HFFc6 (cell line): ENCODE data around the gene ITGAV. TPM values are rescaled to one million over a fixed set of nuclear protein-coding genes. Genes with fewer than 3 reads are reported as not detected.

Source experiments
- DNase-seq: peaks from one replicate; pipeline ENCODE4 v3.0.0-alpha.2; 2018
- H3K27ac Mint-ChIP-seq: 2 replicates; pipeline ENCODE4 v1.8.0; 2020; ENCODE audit warnings: mild to moderate bottlenecking, mixed read lengths
- H3K27me3 Mint-ChIP-seq: 2 replicates; pipeline ENCODE4 v1.8.0; 2021; ENCODE audit warnings: mild to moderate bottlenecking, moderate library complexity, mixed read lengths; ENCODE audit not compliant: insufficient read depth
- H3K36me3 Mint-ChIP-seq: 2 replicates; pipeline ENCODE4 v1.8.0; 2021; ENCODE audit warnings: low read depth, mixed read lengths
- H3K4me1 Mint-ChIP-seq: 2 replicates; pipeline ENCODE4 v1.8.0; 2020; ENCODE audit warnings: low read depth, mixed read lengths
- H3K4me3 Mint-ChIP-seq: 2 replicates; pipeline ENCODE4 v1.8.0; 2020; ENCODE audit warnings: mild to moderate bottlenecking, moderate library complexity, mixed read lengths
- H3K9me3 Mint-ChIP-seq: 2 replicates; pipeline ENCODE4 v1.8.0; 2020; ENCODE audit warnings: mild to moderate bottlenecking, mixed read lengths
- total RNA-seq, 6 experiments: library from RNA; stranded (reverse); fragmentation: NEBNext Ultra II Directional; extraction: Animal tissue kit (Norgen Biotek cat#: 25700); gene quantifications; 2 replicates in 1 of 6; 3 replicates in 5 of 6; pipeline ENCODE4 v1.2.3, GENCODE V29; 2021
- TF ChIP-seq, protein P1 (sequence below): fragments of 200-600 bp; sonication (generic); IDR thresholded peaks from 2 replicates; pipeline ENCODE4 v1.5.0; 2021; ENCODE audit warnings: antibody characterized with exemption, mild to moderate bottlenecking

The ITGAV gene
- total RNA-seq, 6 experiments from 2014 or later: 66.9 to 88.1 (median 80.7) TPM

DNA sequence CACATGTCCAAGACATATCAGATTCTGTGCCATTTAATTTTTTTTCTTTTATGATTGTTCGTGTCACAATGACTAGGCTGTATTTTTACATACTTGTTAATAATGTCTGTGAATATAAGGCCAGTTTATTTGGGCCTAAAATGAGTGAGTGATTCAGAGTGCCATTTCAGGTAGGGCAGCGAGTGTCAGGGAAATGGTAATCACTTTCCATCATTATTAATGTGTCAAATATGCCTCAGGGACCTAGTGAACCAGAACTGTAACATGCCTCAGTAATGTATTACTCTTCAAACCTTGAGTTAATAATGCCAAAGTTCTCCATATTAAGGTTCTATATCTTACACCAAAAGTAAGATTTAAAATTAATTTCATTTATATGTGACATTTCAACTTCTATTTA is 112.6 kb downstream of the ITGAV start:
- H3K4me1 Mint-ChIP-seq: peaks cover 26% of the 10 kb centered on the region
- H3K27me3 Mint-ChIP-seq: no peaks in the 10 kb centered on the region; the same call in 1 of the 2 replicates
- no peak overlapping the region for H3K4me3 Mint-ChIP-seq
- TF ChIP-seq, protein P1, sequence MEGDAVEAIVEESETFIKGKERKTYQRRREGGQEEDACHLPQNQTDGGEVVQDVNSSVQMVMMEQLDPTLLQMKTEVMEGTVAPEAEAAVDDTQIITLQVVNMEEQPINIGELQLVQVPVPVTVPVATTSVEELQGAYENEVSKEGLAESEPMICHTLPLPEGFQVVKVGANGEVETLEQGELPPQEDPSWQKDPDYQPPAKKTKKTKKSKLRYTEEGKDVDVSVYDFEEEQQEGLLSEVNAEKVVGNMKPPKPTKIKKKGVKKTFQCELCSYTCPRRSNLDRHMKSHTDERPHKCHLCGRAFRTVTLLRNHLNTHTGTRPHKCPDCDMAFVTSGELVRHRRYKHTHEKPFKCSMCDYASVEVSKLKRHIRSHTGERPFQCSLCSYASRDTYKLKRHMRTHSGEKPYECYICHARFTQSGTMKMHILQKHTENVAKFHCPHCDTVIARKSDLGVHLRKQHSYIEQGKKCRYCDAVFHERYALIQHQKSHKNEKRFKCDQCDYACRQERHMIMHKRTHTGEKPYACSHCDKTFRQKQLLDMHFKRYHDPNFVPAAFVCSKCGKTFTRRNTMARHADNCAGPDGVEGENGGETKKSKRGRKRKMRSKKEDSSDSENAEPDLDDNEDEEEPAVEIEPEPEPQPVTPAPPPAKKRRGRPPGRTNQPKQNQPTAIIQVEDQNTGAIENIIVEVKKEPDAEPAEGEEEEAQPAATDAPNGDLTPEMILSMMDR: no peak
- no peaks in the 10 kb centered on the region for H3K9me3 Mint-ChIP-seq
- no peaks in the 10 kb centered on the region for H3K36me3 Mint-ChIP-seq
- DNase-seq: no peak
- H3K27ac Mint-ChIP-seq: no peak overlapping the region

GRCh38 chr2:186704897-186705296 is 115.0 kb downstream of the ITGAV start:
- DNase-seq: no peak
- no peaks in the 10 kb centered on the region; the same call in none of the 2 replicates for H3K27me3 Mint-ChIP-seq
- TF ChIP-seq, protein P1: no peak
- peaks cover 12% of the 10 kb centered on the region; the same call in 1 of the 2 replicates for H3K4me1 Mint-ChIP-seq
- no peak overlapping the region for H3K4me3 Mint-ChIP-seq
- peaks cover 5% of the 10 kb centered on the region; the same call in 1 of the 2 replicates for H3K36me3 Mint-ChIP-seq
- no peak overlapping the region for H3K27ac Mint-ChIP-seq
- no peaks in the 10 kb centered on the region for H3K9me3 Mint-ChIP-seq

- Mint-ChIP-seq H3K9me3 (no peaks in the 10 kb centered on the region), H3K4me3 (no peak overlapping the region), H3K36me3 (peaks cover 5% of the 10 kb centered on the region; the same call in 1 of the 2 replicates), H3K27me3 (no peaks in the 10 kb centered on the region; the same call in none of the 2 replicates), H3K4me1 (peaks cover 4% of the 10 kb centered on the region; the same call in 1 of the 2 replicates), H3K27ac (no peak overlapping the region)
- TF ChIP-seq, protein P1: no peak
- no peak for DNase-seq
Measured at GRCh38 chr2:186709529-186710450, 119.9 kb downstream of the ITGAV start.

DNA sequence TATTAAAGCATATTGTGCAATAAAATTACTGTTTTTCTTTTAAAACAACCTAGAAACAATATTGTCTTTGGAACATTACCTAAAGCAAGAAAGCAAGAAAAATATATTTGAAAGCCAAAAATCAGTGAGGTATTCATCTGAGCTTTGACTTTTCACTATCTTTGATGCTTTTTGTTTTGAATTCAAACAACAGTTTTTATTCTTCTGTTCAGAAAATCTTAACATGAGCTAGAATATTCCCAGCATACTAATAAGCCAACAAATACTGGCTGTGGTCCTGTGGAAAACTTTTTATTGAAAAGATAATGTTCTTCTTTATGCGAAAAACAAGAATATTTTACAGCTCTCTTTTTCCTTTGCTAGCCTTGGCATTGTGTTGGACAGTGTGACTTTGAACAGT is 123.8 kb downstream of the ITGAV start:
- TF ChIP-seq, protein P1: no peak
- Mint-ChIP-seq H3K4me1 (peaks cover 14% of the 10 kb centered on the region), H3K36me3 (peaks cover 5% of the 10 kb centered on the region; the same call in 1 of the 2 replicates), H3K27ac (no peak overlapping the region), H3K4me3 (no peak overlapping the region), H3K27me3 (no peaks in the 10 kb centered on the region; the same call in 1 of the 2 replicates), H3K9me3 (no peaks in the 10 kb centered on the region)
- no peak for DNase-seq

GRCh38 chr2:186714611-186715010 is 124.8 kb downstream of the ITGAV start:
- Mint-ChIP-seq H3K27me3 (no peaks in the 10 kb centered on the region; the same call in 1 of the 2 replicates), H3K4me3 (no peak overlapping the region), H3K36me3 (peaks cover 2% of the 10 kb centered on the region; the same call in 1 of the 2 replicates), H3K27ac (no peak overlapping the region), H3K4me1 (peaks cover 14% of the 10 kb centered on the region), H3K9me3 (no peaks in the 10 kb centered on the region)
- DNase-seq: no peak
- TF ChIP-seq, protein P1: no peak
